Ammon's horn (tissue), 1 donor: ENCODE results near the gene ZCCHC24.

Experiments used
- DNase-seq: peaks from one replicate; pipeline ENCODE4 v3.0.0-alpha.2; 2016; ENCODE audit warnings: low spot score

ZCCHC24 gene

GRCh38 chr10:79445161-79445976 lies at the start of gene ZCCHC24:
ZCCHC24 (minus strand) TSS chr10:79445624; CDS start chr10:79445440, 184 bp downstream.
- peak; percentile 99 for DNase-seq

- DNase-seq, result no peak
Measured at GRCh38 chr10:79493806-79494205, 48.4 kb upstream of the ZCCHC24 start.

- DNase-seq, result no peak
Measured at GRCh38 chr10:79492839-79493238, 47.4 kb upstream of the ZCCHC24 start.

GRCh38 chr10:79492256-79492655 lies 46.8 kb upstream of the ZCCHC24 start:
- DNase-seq, result no peak

- no peak for DNase-seq
Measured at GRCh38 chr10:79491143-79491835, 45.9 kb upstream of the ZCCHC24 start.

GRCh38 chr10:79490400-79491142 lies 45.1 kb upstream of the ZCCHC24 start:
- no peak for DNase-seq

GRCh38 chr10:79488870-79489269 lies 43.4 kb upstream of the ZCCHC24 start:
- no peak for DNase-seq

GRCh38 chr10:79488336-79488735 lies 42.9 kb upstream of the ZCCHC24 start:
- no peak for DNase-seq

GRCh38 chr10:79487296-79488194 lies 42.1 kb upstream of the ZCCHC24 start:
- DNase-seq, result peak; percentile 57

- no peak for DNase-seq
Measured at GRCh38 chr10:79484476-79484875, 39.1 kb upstream of the ZCCHC24 start.

GRCh38 chr10:79483948-79484347 lies 38.5 kb upstream of the ZCCHC24 start:
- DNase-seq, result no peak

GRCh38 chr10:79483299-79483698 lies 37.9 kb upstream of the ZCCHC24 start:
- no peak for DNase-seq

GRCh38 chr10:79482741-79483140 lies 37.3 kb upstream of the ZCCHC24 start:
- DNase-seq, result no peak

- no peak for DNase-seq
Measured at GRCh38 chr10:79482304-79482703, 36.9 kb upstream of the ZCCHC24 start.

GRCh38 chr10:79479283-79479909 lies 34.0 kb upstream of the ZCCHC24 start:
- no peak for DNase-seq

- DNase-seq, result no peak
Measured at GRCh38 chr10:79477456-79477855, 32.0 kb upstream of the ZCCHC24 start.

- no peak for DNase-seq
Measured at GRCh38 chr10:79476645-79477044, 31.2 kb upstream of the ZCCHC24 start.

- no peak for DNase-seq
Measured at GRCh38 chr10:79475877-79476276, 30.5 kb upstream of the ZCCHC24 start.

GRCh38 chr10:79475119-79475653 lies 29.8 kb upstream of the ZCCHC24 start:
- no peak for DNase-seq

- no peak for DNase-seq
Measured at GRCh38 chr10:79473496-79474095, 28.2 kb upstream of the ZCCHC24 start.
